Skin epidermis (tissue), 12 donors: ENCODE measurements around the gene PSEN2.
A peak's percentile ranks its signal among the peaks of the same experiment; 100 is the strongest.

ENCODE experiments used
- H3K27ac ChIP-seq, 21 experiments: fragments of 200-600 bp; sonication (generic) in 11 of 21; one replicate each; pipeline ENCODE4 v1.5.0; 2020; ENCODE audit warnings: mild to moderate bottlenecking in 3 of 21, inconsistent platforms in 2 of 21, moderate library complexity in 2 of 21
- H3K4me3 ChIP-seq, 7 experiments: fragments of 200-600 bp; sonication (generic) in 2 of 7; one replicate each; pipeline ENCODE4 v1.5.0; 2020; ENCODE audit warnings: inconsistent platforms in 2 of 7, mild to moderate bottlenecking in 2 of 7, moderate library complexity in 1 of 7

PSEN2 gene

GRCh38 chr1:226942392-226942791, 72.0 kb downstream of the PSEN2 start:
- no peak overlapping the region for H3K4me3 ChIP-seq

DNA sequence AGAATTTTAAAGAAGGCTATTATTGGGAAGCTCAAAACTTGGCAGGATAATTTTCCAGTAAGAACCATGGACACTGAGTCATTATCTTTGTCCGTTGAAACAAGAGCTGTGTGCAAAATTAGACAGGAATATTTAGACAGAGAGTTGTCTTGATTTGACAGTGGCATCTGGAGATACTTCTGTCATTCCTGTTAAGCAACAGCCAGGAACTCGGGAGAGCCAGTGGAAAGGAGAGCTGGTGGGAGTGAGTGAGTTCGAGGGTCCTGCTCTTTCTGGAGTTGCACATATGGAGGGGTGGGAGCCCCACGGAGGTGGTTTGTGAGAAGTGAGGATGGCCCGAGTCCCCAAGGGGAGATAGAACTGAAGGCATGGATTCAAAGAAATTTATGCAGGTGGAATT, 72.7 kb downstream of the PSEN2 start:
- H3K4me3 ChIP-seq = no peak overlapping the region
- peak overlapping the region in 2 of 21 experiments; percentile 4 to 25 for H3K27ac ChIP-seq

More at GRCh38 chr1:226942392-226942791, 72.0 kb downstream of the PSEN2 start:
- peak overlapping the region in 4 of 21 experiments; percentile 9 to 32 (median 20) for H3K27ac ChIP-seq

DNA sequence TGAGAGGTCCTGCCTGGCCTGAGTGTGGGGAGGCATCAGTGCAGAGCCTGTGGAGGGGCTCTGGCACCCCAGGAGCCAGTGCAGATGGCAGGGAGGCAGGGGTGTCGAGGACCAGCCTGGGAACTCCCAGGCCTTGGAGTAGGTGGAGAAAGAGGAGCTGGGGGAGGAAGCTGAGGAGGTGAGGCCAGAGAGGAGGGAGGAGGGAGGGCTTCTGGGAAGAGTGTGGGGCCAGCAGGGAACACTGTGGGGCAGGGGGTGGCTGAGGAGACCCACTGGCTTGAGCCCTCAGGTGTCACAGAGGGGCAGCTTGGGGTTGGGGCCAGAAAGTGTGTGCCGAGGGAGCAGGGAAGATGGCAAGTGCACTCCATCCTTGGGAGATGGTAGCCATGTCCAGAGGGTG, 73.5 kb downstream of the PSEN2 start:
- H3K4me3 ChIP-seq = no peak overlapping the region
- H3K27ac ChIP-seq = peak overlapping the region in 2 of 21 experiments; percentile 9 to 37

DNA sequence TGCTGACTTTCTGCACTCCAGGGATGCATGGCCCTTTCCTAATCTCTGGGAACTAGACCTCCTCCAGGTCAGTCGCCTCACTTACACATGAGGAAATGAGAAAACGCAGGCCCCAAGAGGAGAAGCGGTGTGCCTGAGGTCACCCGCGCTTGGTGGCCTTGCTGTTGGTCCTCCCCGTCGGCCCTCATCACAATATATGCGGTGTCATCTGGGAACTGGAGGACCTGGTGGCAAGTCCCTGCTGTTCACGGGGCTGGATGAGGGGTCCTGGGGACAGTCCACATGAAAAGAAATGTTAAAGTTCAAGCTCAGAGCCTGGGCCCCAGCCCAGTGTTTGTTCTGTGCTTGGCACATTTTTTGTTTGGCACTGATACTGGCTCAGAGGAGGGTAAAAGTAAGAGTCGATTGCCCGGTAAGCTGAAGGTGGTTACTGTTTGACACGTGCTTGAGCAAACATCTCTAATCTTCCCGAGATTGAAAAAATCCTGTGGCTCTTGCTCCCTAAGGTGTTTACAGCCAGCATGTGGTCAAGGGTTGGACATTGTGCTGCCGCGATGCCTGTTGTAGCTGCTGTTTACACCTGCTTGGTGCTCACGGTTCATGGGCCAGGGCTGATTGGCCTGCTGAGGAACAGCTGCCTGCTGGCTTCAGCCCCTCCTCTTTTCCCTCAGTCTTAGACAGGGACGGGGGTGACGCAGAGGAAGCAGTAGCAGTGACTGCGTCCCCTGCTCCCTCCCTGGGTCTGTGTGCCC, 74.9 kb downstream of the PSEN2 start:
- peak overlapping the region in 6 of 21 experiments; percentile 5 to 36 (median 16) for H3K27ac ChIP-seq

More for the DNA sequence above, 74.9 kb downstream of the PSEN2 start:
- no peak overlapping the region for H3K4me3 ChIP-seq
